ENCODE results near the gene PSMD12. TPM values are rescaled to one million over a fixed set of nuclear protein-coding genes. Genes with fewer than 3 reads are reported as not detected.
A peak's percentile ranks its signal among the peaks of the same experiment; 100 is the strongest.

The PSMD12 gene
- total RNA-seq, 4 donors from 2014 or later = 28.3 to 47.3 (median 37.3) TPM

DNA sequence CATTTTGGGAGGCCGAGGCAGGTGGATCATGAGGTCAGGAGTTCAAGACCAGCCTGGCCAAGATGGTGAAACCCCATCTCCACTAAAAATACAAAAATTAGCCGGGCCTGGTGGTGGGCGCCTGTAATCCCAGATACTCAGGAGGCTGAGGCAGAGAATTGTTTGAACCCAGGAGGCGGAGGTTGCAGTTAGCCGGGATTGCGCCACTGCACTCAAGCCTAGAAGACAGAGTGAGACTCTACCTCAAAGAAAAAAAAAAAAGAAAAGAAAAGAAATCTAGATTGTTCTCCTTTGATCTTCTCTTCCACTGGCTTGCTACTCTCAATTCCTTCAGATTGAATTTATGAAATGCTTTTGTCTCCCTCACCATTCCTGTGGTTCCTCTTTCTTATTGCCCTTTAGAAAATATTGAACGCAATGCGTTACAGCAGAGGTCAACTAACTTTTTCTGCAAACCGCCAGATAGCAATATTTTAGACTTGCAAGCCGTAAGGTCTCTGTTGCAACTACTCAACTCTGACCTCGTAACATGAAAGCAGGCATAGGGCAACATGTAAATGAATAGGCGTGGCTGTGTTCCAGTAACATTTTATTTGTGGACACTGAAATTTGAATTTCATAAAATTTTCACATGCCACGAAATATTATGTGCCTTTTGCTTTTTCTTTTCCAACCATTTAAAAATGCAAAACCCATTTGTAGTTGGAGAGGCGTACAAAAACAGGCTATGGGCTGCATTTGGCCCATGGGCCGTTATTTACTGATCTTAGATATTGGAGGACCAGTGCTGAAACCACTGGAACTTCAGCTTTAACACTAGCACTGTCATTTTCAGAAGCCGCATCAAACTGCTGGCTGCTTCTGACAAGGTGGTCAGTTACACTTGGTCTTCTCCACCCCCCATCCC is 35.5 kb upstream of the PSMD12 start:
- Histone ChIP-seq H3K9me3 (no peaks in the 10 kb centered on the region), H3K36me3 (no peaks in the 10 kb centered on the region), H3K27ac (no peak overlapping the region), H3K4me1 (peaks cover 0 to 18% (median 8%) of the 10 kb centered on the region in 3 donors), H3K4me3 (no peak overlapping the region), H3K27me3 (no peaks in the 10 kb centered on the region)
- ATAC-seq = no peak
- WGBS, 2 donors (ENCODE audit: low coverage in 1 of 2) = 91 to 96% methylated on average over 11 to 14 of the region's 16 CpGs
- no peak for TF ChIP-seq POLR2A (IDR thresholded peaks at IDR 0.05)
- no peak for TF ChIP-seq POLR2AphosphoS5 (IDR thresholded peaks at IDR 0.05)
- TF ChIP-seq EP300 (IDR thresholded peaks at IDR 0.05) = no peak
- TF ChIP-seq, protein P1, sequence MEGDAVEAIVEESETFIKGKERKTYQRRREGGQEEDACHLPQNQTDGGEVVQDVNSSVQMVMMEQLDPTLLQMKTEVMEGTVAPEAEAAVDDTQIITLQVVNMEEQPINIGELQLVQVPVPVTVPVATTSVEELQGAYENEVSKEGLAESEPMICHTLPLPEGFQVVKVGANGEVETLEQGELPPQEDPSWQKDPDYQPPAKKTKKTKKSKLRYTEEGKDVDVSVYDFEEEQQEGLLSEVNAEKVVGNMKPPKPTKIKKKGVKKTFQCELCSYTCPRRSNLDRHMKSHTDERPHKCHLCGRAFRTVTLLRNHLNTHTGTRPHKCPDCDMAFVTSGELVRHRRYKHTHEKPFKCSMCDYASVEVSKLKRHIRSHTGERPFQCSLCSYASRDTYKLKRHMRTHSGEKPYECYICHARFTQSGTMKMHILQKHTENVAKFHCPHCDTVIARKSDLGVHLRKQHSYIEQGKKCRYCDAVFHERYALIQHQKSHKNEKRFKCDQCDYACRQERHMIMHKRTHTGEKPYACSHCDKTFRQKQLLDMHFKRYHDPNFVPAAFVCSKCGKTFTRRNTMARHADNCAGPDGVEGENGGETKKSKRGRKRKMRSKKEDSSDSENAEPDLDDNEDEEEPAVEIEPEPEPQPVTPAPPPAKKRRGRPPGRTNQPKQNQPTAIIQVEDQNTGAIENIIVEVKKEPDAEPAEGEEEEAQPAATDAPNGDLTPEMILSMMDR (IDR thresholded peaks at IDR 0.05) = no peak

DNA sequence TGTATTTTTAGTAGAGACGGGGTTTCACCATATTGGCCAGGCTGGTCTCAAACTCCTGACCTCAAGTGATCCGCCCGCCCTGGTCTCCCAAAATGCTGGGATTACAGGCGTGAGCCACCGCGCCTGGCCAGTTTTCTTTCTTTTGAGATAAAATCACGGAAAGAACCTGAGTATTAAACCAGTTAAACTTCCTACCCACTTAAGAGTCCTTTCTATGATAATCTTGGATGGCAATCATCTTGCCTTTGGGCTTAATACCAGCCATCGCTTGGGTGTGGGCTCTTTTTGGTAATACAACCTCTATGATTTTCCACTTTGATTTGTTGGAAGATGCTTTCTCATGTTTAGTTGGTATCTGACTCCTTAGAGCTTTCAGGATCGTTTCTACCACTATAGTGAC is 34.7 kb upstream of the PSMD12 start:
- WGBS, 2 donors (ENCODE audit: low coverage in 1 of 2) = 96 to 100% methylated on average over 2 to 9 of the region's 9 CpGs
- no peak for TF ChIP-seq POLR2AphosphoS5 (IDR thresholded peaks at IDR 0.05)
- no peak for TF ChIP-seq POLR2A (IDR thresholded peaks at IDR 0.05)
- TF ChIP-seq, protein P1 (IDR thresholded peaks at IDR 0.05) = no peak
- no peak for TF ChIP-seq EP300 (IDR thresholded peaks at IDR 0.05)
- H3K4me1 ChIP-seq = peaks cover 0 to 18% (median 8%) of the 10 kb centered on the region in 3 donors

DNA sequence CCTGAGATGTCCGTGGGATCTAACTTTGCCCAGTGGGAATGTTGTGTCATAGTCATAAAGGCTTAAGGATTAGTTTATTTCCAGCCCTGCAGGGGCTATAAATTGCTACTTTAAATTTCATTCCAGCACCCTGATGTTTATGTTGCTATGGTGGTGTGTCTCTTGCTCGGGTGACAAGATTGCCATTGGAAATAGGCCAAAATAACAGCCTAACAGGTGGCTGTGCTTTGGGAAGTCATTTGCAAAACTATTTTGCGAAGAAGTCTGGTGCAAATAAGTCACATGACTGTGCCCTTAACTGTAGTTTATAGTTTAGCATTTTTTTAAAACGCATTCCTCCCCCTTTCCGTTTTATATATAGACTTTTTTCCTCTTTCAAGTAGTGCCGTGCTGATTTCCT is 33.8 kb upstream of the PSMD12 start:
- WGBS, 2 donors (ENCODE audit: low coverage in 1 of 2) = 11% methylated on average over 5 to 6 of the region's 6 CpGs
- Histone ChIP-seq H3K36me3 (no peaks in the 10 kb centered on the region), H3K27me3 (no peaks in the 10 kb centered on the region), H3K4me1 (peaks cover 0 to 18% (median 8%) of the 10 kb centered on the region in 3 donors), H3K4me3 (no peak overlapping the region), H3K9me3 (no peaks in the 10 kb centered on the region), H3K27ac (peak overlapping the region in 1 of 4 donors; percentile 41)
- no peak for TF ChIP-seq EP300 (IDR thresholded peaks at IDR 0.05)
- TF ChIP-seq POLR2AphosphoS5 (IDR thresholded peaks at IDR 0.05) = no peak
- TF ChIP-seq, protein P1 (IDR thresholded peaks at IDR 0.05) = no peak
- TF ChIP-seq POLR2A (IDR thresholded peaks at IDR 0.05) = no peak
- ATAC-seq = no peak

More for the DNA sequence above, 34.7 kb upstream of the PSMD12 start:
- ATAC-seq = no peak
- Histone ChIP-seq H3K4me3 (no peak overlapping the region), H3K27me3 (no peaks in the 10 kb centered on the region), H3K9me3 (no peaks in the 10 kb centered on the region), H3K36me3 (no peaks in the 10 kb centered on the region), H3K27ac (no peak overlapping the region)

DNA sequence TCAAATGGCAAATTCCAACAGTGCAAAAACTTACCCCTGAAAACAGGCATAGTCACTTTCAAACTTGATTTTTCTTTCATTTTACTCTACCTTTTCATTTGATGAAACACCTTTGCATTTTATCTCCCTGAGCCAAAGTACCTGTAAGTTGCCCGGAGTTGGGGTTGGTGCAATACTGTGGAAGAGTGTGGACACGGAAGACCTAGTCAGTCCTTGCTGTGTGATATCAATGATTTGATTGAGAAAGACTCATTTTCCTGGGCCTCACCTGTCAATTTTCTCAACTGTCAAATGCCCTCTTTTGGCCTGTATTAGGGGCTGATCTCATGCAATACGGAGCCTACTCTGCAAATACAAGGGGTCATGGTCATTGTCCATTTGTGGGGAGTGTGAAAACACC is 33.3 kb upstream of the PSMD12 start:
- Histone ChIP-seq H3K27ac (peak overlapping the region in 1 of 4 donors; percentile 41), H3K4me3 (no peak overlapping the region), H3K9me3 (no peaks in the 10 kb centered on the region), H3K27me3 (no peaks in the 10 kb centered on the region), H3K36me3 (no peaks in the 10 kb centered on the region), H3K4me1 (peaks cover 0 to 18% (median 8%) of the 10 kb centered on the region in 3 donors)
- 93% methylated on average over 3 of the region's 3 CpGs; no CpG with 5 or more reads in 1 of the 2 donors for WGBS, 2 donors (ENCODE audit: low coverage in 1 of 2)
- ATAC-seq = no peak
- TF ChIP-seq EP300 (IDR thresholded peaks at IDR 0.05) (no peak), POLR2AphosphoS5 (IDR thresholded peaks at IDR 0.05) (no peak), POLR2A (IDR thresholded peaks at IDR 0.05) (no peak)
- TF ChIP-seq, protein P1 (IDR thresholded peaks at IDR 0.05) = no peak
